Activated CD4-positive, CD25-positive, alpha-beta regulatory T cell treated with anti-CD3 and anti-CD28 coated beads, Interleukin-2, amount 50 U/mL, for 72 hours (primary cell): ENCODE data around the gene AKIP1.
"Not testable (repeated sequence)": the region's sequence is repeated elsewhere in the genome, so short reads cannot be mapped to it uniquely, and the experiment has no call there.

Experiments used
- DNase-seq: peaks from one replicate; pipeline ENCODE4 v3.0.0; 2021

AKIP1 gene

GRCh38 chr11:8911029-8911823, at the start of gene AKIP1:
Gene AKIP1 (plus strand): TSS chr11:8911189. CDS start chr11:8911450, 261 bp downstream.
- peak; percentile 77 for DNase-seq

GRCh38 chr11:8863838-8864237, 47.2 kb upstream of the AKIP1 start:
- DNase-seq, result no peak

- DNase-seq, result no peak
Measured at GRCh38 chr11:8865304-8865703, 45.7 kb upstream of the AKIP1 start.

- no peak for DNase-seq
Measured at GRCh38 chr11:8867035-8867434, 44.0 kb upstream of the AKIP1 start.

GRCh38 chr11:8867931-8868631, 42.9 kb upstream of the AKIP1 start:
- no peak for DNase-seq

- DNase-seq, result no peak
Measured at GRCh38 chr11:8870411-8871170, 40.4 kb upstream of the AKIP1 start.

GRCh38 chr11:8871171-8871775, 39.7 kb upstream of the AKIP1 start:
- DNase-seq, result no peak

- no peak for DNase-seq
Measured at GRCh38 chr11:8871962-8872361, 39.0 kb upstream of the AKIP1 start.

- DNase-seq, result no peak
Measured at GRCh38 chr11:8873741-8874405, 37.1 kb upstream of the AKIP1 start.

GRCh38 chr11:8878771-8879170, 32.2 kb upstream of the AKIP1 start:
- no peak for DNase-seq

GRCh38 chr11:8881585-8881984, 29.4 kb upstream of the AKIP1 start:
- not testable (repeated sequence) for DNase-seq

- DNase-seq, result no peak
Measured at GRCh38 chr11:8886322-8886721, 24.7 kb upstream of the AKIP1 start.

- DNase-seq, result not testable (repeated sequence)
Measured at GRCh38 chr11:8891185-8891584, 19.8 kb upstream of the AKIP1 start.

GRCh38 chr11:8899119-8899753, 11.8 kb upstream of the AKIP1 start:
- no peak for DNase-seq

GRCh38 chr11:8905528-8906165, 5.3 kb upstream of the AKIP1 start:
- DNase-seq, result no peak

- DNase-seq, result no peak
Measured at GRCh38 chr11:8907116-8907515, 3.9 kb upstream of the AKIP1 start.

- DNase-seq, result no peak
Measured at GRCh38 chr11:8908099-8908498, 2.9 kb upstream of the AKIP1 start.

GRCh38 chr11:8910649-8911026, 351 bp upstream of the AKIP1 start:
- no peak for DNase-seq

GRCh38 chr11:8913961-8914660, 3.1 kb downstream of the AKIP1 start:
- no peak for DNase-seq

GRCh38 chr11:8914661-8915018, 3.7 kb downstream of the AKIP1 start:
- DNase-seq, result no peak
